HFF-Myc (cell line): Measurements from ENCODE around the gene ABCC3.
"Not testable (repeated sequence)": the region's sequence is repeated elsewhere in the genome, so short reads cannot be mapped to it uniquely, and the experiment has no call there.

ENCODE experiments used
- DNase-seq: peaks from one replicate; pipeline ENCODE4 v3.0.0-alpha.2; 2011; ENCODE audit warnings: low read depth; ENCODE audit errors: extremely low read depth
- H3K4me3 ChIP-seq: replicated peaks from 2 replicates; pipeline ENCODE4 v1.5.1; 2011; ENCODE audit warnings: low read depth, mild to moderate bottlenecking, control low read depth, low read length
- TF ChIP-seq, protein P1 (sequence below): IDR thresholded peaks from 2 replicates; pipeline ENCODE4 v1.5.1; 2012; ENCODE audit warnings: mild to moderate bottlenecking, low read depth, low read length, control low read depth; ENCODE audit errors: missing control alignments

The ABCC3 gene

DNA sequence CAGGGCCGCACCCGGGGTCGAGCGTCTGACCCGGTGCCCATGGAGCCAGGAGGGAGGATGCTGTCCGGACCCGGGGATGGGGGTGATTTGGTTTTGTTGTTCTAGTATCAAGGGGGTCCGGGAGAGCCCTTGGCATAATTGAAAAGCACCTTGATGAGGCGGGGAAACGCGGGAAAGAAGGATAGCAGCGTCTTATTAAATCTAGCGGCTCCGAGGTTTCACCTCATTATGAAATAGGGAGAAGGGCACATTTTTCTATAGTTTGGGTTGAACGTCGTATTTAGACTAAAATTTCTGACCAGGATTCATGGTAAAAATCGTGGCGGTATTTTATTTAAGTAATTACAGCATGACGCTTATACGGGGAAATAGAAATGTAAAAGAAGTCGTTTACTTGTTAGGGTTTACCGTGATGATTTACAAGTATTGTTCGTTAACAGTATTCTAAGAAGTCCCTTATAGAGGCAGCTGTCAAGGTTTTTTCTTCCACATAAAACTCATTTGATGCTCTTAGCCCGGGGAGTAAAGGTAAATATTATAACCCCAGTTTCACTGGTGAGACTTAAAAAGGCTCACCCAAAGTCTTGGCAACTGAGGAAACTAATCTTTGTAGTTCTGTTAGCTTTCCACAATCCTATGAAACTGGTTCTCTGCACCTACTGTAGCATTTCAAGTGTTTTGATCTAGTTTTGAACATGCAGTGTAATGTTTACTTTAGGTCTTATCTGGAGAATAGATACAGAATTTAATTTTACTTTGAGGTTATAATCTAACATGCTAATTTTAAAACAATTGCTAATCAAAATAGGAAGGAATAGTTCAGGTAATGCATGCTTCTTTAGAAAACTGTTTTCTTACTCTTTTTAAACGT, 85.5 kb downstream of the ABCC3 start:
- TF ChIP-seq, protein P1, sequence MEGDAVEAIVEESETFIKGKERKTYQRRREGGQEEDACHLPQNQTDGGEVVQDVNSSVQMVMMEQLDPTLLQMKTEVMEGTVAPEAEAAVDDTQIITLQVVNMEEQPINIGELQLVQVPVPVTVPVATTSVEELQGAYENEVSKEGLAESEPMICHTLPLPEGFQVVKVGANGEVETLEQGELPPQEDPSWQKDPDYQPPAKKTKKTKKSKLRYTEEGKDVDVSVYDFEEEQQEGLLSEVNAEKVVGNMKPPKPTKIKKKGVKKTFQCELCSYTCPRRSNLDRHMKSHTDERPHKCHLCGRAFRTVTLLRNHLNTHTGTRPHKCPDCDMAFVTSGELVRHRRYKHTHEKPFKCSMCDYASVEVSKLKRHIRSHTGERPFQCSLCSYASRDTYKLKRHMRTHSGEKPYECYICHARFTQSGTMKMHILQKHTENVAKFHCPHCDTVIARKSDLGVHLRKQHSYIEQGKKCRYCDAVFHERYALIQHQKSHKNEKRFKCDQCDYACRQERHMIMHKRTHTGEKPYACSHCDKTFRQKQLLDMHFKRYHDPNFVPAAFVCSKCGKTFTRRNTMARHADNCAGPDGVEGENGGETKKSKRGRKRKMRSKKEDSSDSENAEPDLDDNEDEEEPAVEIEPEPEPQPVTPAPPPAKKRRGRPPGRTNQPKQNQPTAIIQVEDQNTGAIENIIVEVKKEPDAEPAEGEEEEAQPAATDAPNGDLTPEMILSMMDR = no peak
- DNase-seq = no peak
- peak overlapping the region; percentile 88 for H3K4me3 ChIP-seq

DNA sequence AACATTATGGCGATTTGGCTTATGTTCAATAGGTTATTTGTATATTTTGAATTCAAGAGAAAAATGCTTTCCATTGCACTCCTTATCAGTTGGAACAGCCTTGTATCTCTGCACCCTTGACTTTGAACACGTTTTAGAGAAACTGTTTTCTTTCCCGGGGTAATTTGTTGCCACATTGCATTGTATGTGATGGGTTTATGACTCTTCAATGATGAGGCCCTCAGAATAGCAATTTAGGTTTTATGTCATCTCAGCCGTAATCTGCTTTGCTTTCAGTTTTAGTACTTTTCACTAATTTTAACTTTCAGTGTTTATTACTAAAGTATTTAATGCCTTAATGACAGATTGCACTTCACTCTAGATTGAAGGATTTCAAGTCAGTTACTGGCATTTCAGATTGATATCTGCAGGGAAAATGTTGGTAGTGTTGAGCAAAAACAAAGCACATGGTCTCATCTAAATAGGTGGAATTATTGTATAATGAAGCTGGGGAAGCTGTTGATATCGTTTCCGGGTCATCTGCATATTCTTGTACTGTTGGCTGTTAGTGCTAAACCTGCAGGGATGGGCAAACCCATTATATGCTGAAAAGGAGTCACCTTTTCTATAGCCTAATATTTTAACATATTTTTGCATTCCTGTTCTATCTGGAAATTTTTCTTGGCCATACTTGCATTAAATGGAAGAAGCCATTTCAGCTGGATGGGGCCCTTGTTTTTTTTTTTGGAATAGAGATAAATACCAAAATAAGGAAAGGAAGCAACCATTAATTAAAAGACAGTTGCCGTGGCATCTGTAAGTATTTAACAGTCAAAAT, 86.7 kb downstream of the ABCC3 start:
- DNase-seq = no peak
- peak overlapping the region; percentile 88 for H3K4me3 ChIP-seq
- TF ChIP-seq, protein P1 = no peak

DNA sequence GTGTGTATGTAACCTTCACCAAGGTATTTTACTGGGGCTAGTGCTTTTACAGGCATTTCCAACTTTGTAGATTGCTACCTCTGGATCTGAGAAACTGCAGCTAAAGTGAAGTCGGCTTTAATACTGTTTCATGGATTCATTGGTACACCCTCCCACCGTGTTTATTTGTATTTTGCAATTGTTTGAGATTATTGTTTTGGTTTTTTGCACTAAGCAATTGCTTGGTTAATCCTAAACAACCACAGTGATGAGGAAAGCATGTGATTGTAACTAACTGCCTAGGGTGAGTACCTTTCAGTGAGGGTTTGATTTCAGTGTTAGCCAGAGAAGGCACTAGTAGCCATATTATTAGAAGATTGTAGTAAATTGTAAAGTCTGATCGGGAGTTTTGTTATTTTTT, 88.1 kb downstream of the ABCC3 start:
- TF ChIP-seq, protein P1 = no peak
- DNase-seq = no peak
- H3K4me3 ChIP-seq = peak overlapping the region; percentile 88

DNA sequence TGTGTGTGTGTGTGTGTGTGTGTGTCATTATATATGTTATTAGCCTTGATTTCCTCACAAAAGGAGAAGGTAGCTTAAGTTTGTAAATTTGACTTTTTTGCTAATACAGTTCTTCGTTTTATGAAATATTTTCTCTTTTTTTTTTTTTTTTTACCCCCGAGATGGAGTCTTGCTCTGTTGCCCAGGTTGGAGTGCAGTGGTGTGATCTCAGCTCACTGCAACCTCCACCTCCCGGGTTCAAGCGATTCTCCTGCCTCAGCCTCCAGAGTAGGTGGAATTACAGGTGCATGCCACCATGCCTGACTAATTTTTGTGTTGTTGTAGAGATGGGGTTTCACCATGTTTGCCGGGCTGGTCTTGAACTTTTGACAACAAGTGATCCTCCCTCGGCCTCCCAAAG, 89.9 kb downstream of the ABCC3 start:
- H3K4me3 ChIP-seq, DNase-seq: not testable (repeated sequence)

DNA sequence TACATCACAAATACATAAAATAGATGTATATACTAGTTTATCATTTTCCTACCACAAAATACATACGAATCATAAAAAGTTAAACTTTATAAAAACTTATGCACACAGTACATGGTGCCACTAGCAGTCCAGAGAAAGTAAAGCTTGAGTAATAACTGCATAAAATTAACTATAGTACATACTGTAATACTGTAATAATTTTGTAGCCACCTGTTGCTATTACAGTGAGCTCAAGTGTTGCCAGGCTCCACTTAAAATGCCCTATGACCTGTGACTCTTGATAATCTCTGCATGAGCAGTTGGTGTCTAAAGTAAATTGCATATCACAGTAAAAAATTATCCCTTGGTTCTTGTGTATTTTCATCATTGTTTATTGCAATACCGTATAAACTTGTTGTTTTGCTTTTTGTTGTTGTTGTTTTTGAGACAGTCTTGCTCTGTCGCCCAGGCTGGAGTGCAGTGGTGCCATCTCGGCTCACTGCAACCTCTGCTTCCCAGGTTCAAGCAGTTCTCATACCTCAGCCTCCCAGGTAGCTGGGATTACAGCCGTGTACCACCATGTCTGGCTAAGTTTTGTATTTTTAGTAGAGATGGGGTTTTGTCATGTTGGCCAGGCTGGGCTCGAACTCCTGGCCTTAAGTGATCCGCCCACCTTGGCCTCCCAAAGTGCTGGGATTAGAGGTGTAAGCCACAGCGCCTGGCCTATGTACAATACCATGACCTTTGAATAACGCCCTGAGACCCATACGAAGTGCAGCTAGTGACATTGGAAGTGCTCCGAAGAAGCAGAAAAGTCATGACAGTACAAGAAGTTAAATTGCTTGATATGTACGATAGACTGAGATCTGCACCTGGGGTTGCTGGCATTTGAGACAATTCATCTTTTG, 91.3 kb downstream of the ABCC3 start:
- DNase-seq = no peak
- TF ChIP-seq, protein P1 = no peak
- no peak overlapping the region for H3K4me3 ChIP-seq

DNA sequence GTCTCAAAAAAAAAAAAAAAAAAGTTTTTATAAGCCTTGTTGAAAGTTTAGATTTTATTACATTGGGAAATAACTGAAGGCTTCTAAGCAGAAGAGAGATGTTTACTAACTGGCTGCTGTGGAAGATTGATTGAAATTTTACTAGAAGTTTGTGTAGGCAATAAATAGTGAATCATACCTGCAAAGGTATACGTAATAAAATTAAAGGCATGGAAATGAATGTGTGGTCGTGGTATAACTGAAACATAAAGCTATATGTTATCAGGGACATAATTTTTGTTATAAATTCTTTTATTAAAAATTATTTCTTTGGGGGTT, 93.4 kb downstream of the ABCC3 start:
- no peak overlapping the region for H3K4me3 ChIP-seq
- TF ChIP-seq, protein P1 = no peak
- DNase-seq = no peak
